GM19238 (cell line): ENCODE measurements around the gene ACAP1.

Experiments used
- DNase-seq: peaks from one replicate; pipeline ENCODE4 v3.0.0; 2011; ENCODE audit warnings: low spot score; ENCODE audit not compliant: insufficient read length

The ACAP1 gene

GRCh38 chr17:7336240-7337175, at the start of gene ACAP1:
Gene ACAP1 (plus strand): TSS chr17:7336529. CDS start chr17:7336735, 206 bp downstream.
- DNase-seq: peak; percentile 79

- no peak for DNase-seq
These were observed 46.9 kb upstream of the ACAP1 start for GRCh38 chr17:7289256-7290032.

- DNase-seq: no peak
These were observed 46.2 kb upstream of the ACAP1 start for GRCh38 chr17:7290166-7290565.

GRCh38 chr17:7290685-7291084, 45.6 kb upstream of the ACAP1 start:
- no peak for DNase-seq

GRCh38 chr17:7292194-7292593, 44.1 kb upstream of the ACAP1 start:
- DNase-seq: no peak

GRCh38 chr17:7292729-7293128, 43.6 kb upstream of the ACAP1 start:
- DNase-seq: no peak

- no peak for DNase-seq
These were observed 43.2 kb upstream of the ACAP1 start for GRCh38 chr17:7293159-7293558.

GRCh38 chr17:7293816-7294613, 42.3 kb upstream of the ACAP1 start:
- DNase-seq: no peak

- peak; percentile 86 for DNase-seq
These were observed 41.6 kb upstream of the ACAP1 start, which contains the start of gene YBX2 for GRCh38 chr17:7294614-7295153. Gene YBX2 (minus strand): TSS chr17:7294639. CDS start chr17:7294500, 139 bp downstream.

GRCh38 chr17:7295230-7296180, 40.8 kb upstream of the ACAP1 start:
- no peak for DNase-seq

- DNase-seq: peak; percentile 78
These were observed 40.0 kb upstream of the ACAP1 start for GRCh38 chr17:7296189-7296861.

GRCh38 chr17:7304179-7304578, 32.1 kb upstream of the ACAP1 start:
- no peak for DNase-seq

GRCh38 chr17:7306911-7307685, 29.2 kb upstream of the ACAP1 start, which contains the start of gene EIF5A:
Gene EIF5A (plus strand): TSS chr17:7307628. CDS start chr17:7309636, 2,008 bp downstream.
- DNase-seq: peak; percentile 97

- DNase-seq: no peak
These were observed 28.4 kb upstream of the ACAP1 start for GRCh38 chr17:7307686-7308624.

- DNase-seq: peak; percentile 76
These were observed 27.5 kb upstream of the ACAP1 start for GRCh38 chr17:7308625-7309433.

- no peak for DNase-seq
These were observed 26.7 kb upstream of the ACAP1 start for GRCh38 chr17:7309628-7310027.
